A673 (cell line): ENCODE measurements around the gene TMEM240. TPM values are rescaled to one million over a fixed set of nuclear protein-coding genes. Genes with fewer than 3 reads are reported as not detected.

ENCODE experiments used
- BruUV-seq: library from RNA; stranded (reverse); fragments of 400-500 nt; replicated peaks from 2 replicates; lab custom pipeline; 2021; lab: Mats Ljungman, UMichigan
- CTCF ChIA-PET: fragments of 300-600 bp; sonication (Branson Sonifier 250); formaldehyde crosslinking; loops from one replicate; lab custom pipeline; 2022; ENCODE audit warnings: antibody characterized with exemption; lab: Charles Lee
- POLR2A ChIA-PET: fragments of 300-600 bp; sonication (Branson Sonifier 250); formaldehyde crosslinking; loops from one replicate; lab custom pipeline; 2022; ENCODE audit warnings: antibody characterized with exemption; ENCODE audit not compliant: low non-redundant PET; lab: Charles Lee
- DNase-seq: peaks from one replicate; pipeline ENCODE4 v3.0.0-alpha.2; 2015; ENCODE audit warnings: low spot score
- H3K27ac ChIP-seq: fragments of 200-600 bp; sonication (generic); 2 replicates; pipeline ENCODE4 v1.5.1; 2016; ENCODE audit warnings: mixed run types, low read depth, mild to moderate bottlenecking, mixed read lengths, antibody characterized with exemption, low read length; ENCODE audit not compliant: poor library complexity, severe bottlenecking
- H3K27me3 ChIP-seq: fragments of 200-600 bp; sonication (generic); replicated peaks from 2 replicates; pipeline ENCODE4 v1.6.1; 2017; ENCODE audit warnings: mixed run types, low read depth, mild to moderate bottlenecking, mixed read lengths, antibody characterized with exemption, low read length; ENCODE audit not compliant: insufficient read depth, poor library complexity
- H3K36me3 ChIP-seq: fragments of 200-600 bp; sonication (generic); 2 replicates; pipeline ENCODE4 v1.6.1; 2016; ENCODE audit warnings: mixed run types, mild to moderate bottlenecking, mixed read lengths, antibody characterized with exemption, low read length; ENCODE audit not compliant: insufficient read depth, poor library complexity, severe bottlenecking
- H3K4me1 ChIP-seq: fragments of 200-600 bp; sonication (generic); 2 replicates; pipeline ENCODE4 v1.6.1; 2017; ENCODE audit warnings: mixed run types, mild to moderate bottlenecking, mixed read lengths, antibody characterized with exemption, low read length; ENCODE audit not compliant: insufficient read depth, poor library complexity, severe bottlenecking
- H3K4me3 ChIP-seq: fragments of 200-600 bp; sonication (generic); 2 replicates; pipeline ENCODE4 v1.5.1; 2016; ENCODE audit warnings: low read depth, mixed run types, mild to moderate bottlenecking, mixed read lengths, low read length; ENCODE audit not compliant: poor library complexity, severe bottlenecking
- H3K9me3 ChIP-seq: fragments of 200-600 bp; sonication (generic); 2 replicates; pipeline ENCODE4 v1.6.1; 2016; ENCODE audit warnings: mixed run types, low read depth, mild to moderate bottlenecking, mixed read lengths, antibody characterized with exemption, low read length; ENCODE audit not compliant: poor library complexity, severe bottlenecking
- CTCF ChIP-seq: fragments of 300-800, 200-600 bp; sonication (generic); conservative IDR thresholded peaks from 2 replicates; pipeline ENCODE4 v1.5.1; 2017; ENCODE audit warnings: low read depth, mild to moderate bottlenecking, antibody characterized with exemption, low read length, moderate library complexity, mixed read lengths
- EZH2 ChIP-seq: fragments of 200-600 bp; sonication (generic); IDR thresholded peaks from 2 replicates; pipeline ENCODE4 v1.6.1; 2017; ENCODE audit warnings: borderline replicate concordance, low read depth, mild to moderate bottlenecking, mixed read lengths, antibody characterized with exemption, low read length; ENCODE audit not compliant: poor library complexity, severe bottlenecking
- intact Hi-C: fragments of 100-400 bp; cut with micrococcal nuclease; formaldehyde crosslinking; loops from one replicate; pipeline ENCODE4 v1.10.0; 2022; ENCODE audit not compliant: unreplicated experiment
- total RNA-seq: library from RNA; stranded (reverse); gene quantifications from 2 replicates; pipeline ENCODE4 v1.2.3, GENCODE V29; 2021

Gene TMEM240
- total RNA-seq, 1 experiment from 2014 or later, result 6.8 TPM

DNA sequence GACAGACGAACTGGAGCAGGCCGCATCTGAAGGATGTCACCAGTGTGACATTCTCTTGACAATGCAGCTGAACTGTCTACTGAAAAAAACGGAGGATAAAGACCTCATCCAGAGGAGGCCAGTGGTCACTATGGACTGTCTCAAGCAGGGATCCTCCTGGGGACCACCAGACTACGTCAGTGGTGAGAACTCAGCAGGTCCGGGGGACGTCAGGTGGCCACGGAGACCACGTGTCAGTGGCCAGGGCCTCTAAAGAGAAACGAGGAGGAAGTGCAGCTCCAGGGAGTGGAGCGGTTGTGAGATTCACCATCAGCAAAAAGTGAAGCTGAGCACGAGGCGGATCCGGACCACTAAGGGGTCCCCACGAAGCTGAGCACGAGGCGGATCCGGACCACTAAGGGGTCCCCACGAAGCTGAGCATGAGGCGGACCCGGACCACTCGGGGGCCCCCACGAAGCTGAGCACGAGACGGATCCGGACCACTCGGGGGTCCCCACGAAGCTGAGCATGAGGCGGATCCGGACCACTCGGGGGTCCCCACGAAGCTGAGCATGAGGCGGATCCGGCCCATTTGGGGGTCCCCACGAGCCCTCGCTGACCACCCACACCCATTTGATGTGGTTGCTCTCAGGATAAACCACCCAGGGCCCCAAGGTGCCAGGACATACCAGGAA is 13.5 kb upstream of the TMEM240 start:
- CTCF ChIA-PET, result no interaction called here
- no peaks in the 10 kb centered on the region for H3K27me3 ChIP-seq
- POLR2A ChIA-PET, result no interaction called here
- no peaks in the 10 kb centered on the region for H3K9me3 ChIP-seq
- no peaks in the 10 kb centered on the region for H3K4me1 ChIP-seq
- no peak for DNase-seq
- TF ChIP-seq CTCF (no peak), EZH2 (no peak)
- no peak overlapping the region for H3K27ac ChIP-seq
- BruUV-seq, result no TSS peak
- no peaks in the 10 kb centered on the region for H3K36me3 ChIP-seq
- intact Hi-C loops, result no loop called here
- H3K4me3 ChIP-seq, result no peak overlapping the region

DNA sequence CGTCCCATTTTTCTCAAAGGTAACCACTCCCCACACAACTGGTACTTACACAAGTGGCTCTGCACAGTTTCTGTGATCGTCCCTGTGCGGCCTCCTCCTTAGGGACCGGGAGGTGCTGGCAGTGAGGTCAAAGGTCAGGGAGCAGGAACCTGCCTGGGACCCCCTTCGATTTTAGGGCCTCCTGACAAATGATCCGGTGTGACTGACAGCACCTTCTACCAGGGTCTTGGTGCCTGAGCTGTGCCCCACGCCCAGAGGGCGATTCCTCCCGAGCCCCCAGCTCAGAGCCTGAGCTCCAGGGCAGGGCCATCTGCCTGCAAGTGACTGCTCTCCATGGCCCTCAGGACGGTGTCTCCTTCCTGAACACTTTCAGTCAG is 11.8 kb upstream of the TMEM240 start:
- no peak for DNase-seq
- peaks cover 2% of the 10 kb centered on the region for H3K36me3 ChIP-seq
- H3K27me3 ChIP-seq, result no peaks in the 10 kb centered on the region
- H3K9me3 ChIP-seq, result no peaks in the 10 kb centered on the region
- BruUV-seq, result no TSS peak
- POLR2A ChIA-PET, result no interaction called here
- TF ChIP-seq CTCF (no peak), EZH2 (no peak)
- H3K4me3 ChIP-seq, result no peak overlapping the region
- CTCF ChIA-PET, result no interaction called here
- intact Hi-C loops, result no loop called here
- H3K27ac ChIP-seq, result no peak overlapping the region
- no peaks in the 10 kb centered on the region for H3K4me1 ChIP-seq

DNA sequence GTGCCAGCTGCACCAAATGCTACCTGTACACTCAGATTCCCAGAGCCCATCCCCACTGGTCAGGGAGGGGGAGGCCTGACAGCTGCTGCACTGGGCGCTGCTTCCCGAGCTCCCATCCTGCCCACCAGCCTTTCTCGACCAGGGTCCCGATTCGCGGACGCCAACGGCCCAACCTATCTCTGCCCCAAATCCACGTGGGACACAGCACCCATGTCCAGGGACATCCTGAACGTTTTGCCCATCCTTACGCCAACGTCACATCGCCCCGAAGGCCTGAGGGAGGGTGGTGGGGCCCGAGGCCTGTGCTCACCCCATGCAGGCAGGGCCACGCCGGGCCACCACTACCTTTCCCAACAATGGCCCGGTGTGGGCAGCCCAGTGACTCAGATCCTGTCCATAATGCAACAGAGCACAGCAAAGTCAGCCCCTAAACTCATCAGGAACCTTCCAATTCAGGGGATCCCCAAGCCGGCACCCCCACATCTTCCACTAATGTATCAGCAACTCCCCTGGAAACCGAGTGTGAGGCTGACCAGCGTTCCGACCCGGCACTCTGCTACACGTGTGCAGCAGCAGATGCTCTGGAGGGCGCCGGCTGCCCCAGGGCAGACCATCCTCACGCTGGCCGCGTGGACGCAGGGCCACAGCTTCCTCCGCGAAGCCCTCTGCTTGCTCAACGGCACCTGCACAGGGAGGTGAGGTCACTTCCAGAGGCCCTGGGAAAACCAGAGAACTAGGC is 11.3 kb upstream of the TMEM240 start:
- ChIA-PET POLR2A (no interaction called here), CTCF (no interaction called here)
- Histone ChIP-seq H3K4me3 (no peak overlapping the region), H3K27ac (no peak overlapping the region), H3K36me3 (peaks cover 6% of the 10 kb centered on the region), H3K27me3 (no peaks in the 10 kb centered on the region), H3K4me1 (no peaks in the 10 kb centered on the region), H3K9me3 (no peaks in the 10 kb centered on the region)
- no TSS peak for BruUV-seq
- DNase-seq, result no peak
- intact Hi-C loops, result no loop called here
- TF ChIP-seq EZH2 (no peak), CTCF (no peak)
